ENCODE measurements around the gene ZNF485. TPM values are rescaled to one million over a fixed set of nuclear protein-coding genes. Genes with fewer than 3 reads are reported as not detected.
"Not testable (repeated sequence)": the region's sequence is repeated elsewhere in the genome, so short reads cannot be mapped to it uniquely, and the experiment has no call there.

Gene ZNF485
- total RNA-seq, result 0.51 and 0.76 TPM in 2 replicates

- peak; percentile 39 to 63 for DNase-seq (ENCODE audit: low read depth in 2 of 2)
These were observed at the start of gene ZNF485 for GRCh38 chr10:43606323-43607198. ZNF485 (plus strand) TSS chr10:43606438; CDS start chr10:43607051, 613 bp downstream.

DNA sequence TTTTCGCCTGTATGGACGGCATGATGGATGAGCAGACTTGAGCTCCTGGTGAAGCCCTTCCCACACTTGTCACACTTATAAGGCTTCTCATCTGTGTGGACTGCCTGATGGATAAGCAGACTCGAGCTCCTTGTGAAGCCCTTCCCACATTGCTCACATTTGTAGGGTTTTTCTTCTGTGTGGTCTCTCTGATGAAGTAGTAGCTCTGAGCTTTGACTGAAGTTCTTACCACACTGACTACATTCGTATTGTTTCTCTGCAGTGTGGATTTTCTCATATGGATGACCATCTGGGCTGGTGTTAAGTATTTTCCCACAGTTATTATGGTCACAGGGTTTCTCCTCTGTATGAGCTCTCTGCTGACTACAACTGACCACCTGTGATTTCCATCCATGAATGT lies 49.0 kb upstream of the ZNF485 start:
- DNase-seq (ENCODE audit: low read depth in 2 of 2), result no peak

DNA sequence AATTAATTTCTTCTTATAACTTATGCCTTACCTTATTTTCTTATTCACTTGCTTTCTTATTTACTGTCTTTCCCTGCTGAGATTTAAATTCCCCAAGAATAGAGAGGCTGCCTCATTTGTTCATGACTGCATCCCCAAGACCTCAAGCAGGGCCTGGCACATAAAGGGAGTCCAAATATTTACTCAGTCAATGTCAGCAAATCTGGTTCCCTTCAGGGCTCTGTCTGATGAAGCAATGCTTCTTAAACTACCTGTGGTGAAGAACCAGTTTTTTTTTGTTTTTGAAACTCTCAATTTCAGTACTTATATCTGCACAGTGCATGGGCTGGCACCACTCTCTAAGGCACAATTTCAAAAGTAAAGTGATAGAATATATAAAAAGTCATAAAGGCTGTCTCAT lies 36.6 kb upstream of the ZNF485 start:
- DNase-seq (ENCODE audit: low read depth in 2 of 2), result no peak

DNA sequence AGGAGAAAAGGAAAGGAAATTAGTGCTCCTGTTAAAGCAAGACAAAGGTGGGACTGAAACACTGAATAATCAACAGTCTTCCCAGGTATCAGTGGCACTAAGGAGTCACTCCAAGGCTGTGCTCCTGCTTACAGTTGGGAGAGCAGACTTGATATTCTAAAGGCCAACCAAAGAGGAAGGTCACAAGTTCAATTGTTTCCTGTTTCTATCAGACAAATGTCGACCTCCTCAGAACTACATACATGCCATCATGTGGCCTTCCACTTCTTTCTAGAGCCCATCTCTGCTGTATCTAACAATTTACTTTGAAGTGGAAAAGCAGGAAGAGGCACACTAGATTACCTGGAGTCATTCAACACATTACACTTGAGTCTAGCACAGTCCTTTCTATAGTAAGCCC lies 35.3 kb upstream of the ZNF485 start:
- DNase-seq (ENCODE audit: low read depth in 2 of 2), result no peak

- DNase-seq (ENCODE audit: low read depth in 2 of 2), result no peak
These were observed 32.8 kb upstream of the ZNF485 start for GRCh38 chr10:43573250-43574000.

GRCh38 chr10:43574001-43574892 lies 32.0 kb upstream of the ZNF485 start, which contains the start of gene ZNF239:
ZNF239 (minus strand) TSS chr10:43574616; CDS start chr10:43558079, 16,537 bp downstream.
- peak; percentile 32 to 59 for DNase-seq (ENCODE audit: low read depth in 2 of 2)

GRCh38 chr10:43574906-43575305 lies 31.3 kb upstream of the ZNF485 start:
- DNase-seq (ENCODE audit: low read depth in 2 of 2), result no peak

DNA sequence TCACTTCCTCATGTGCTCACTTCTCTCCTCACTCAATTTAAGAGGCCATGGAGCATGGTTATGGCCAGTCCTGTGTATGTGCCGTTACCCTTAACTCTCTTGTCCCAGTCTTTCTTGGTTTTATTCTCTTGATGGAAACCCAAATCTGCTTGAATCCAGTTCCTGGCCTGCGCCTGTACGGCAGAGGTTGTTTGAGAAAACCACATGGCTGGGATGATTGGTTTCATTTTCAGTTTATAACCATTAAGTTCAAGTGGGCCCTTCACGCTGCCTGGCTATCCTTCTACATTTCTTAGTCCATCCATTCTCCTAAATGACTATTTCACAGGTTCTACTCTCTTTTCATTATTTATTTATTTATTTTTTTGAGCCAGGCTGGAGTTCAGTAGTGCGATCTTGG lies 30.2 kb upstream of the ZNF485 start:
- no peak for DNase-seq (ENCODE audit: low read depth in 2 of 2)

DNA sequence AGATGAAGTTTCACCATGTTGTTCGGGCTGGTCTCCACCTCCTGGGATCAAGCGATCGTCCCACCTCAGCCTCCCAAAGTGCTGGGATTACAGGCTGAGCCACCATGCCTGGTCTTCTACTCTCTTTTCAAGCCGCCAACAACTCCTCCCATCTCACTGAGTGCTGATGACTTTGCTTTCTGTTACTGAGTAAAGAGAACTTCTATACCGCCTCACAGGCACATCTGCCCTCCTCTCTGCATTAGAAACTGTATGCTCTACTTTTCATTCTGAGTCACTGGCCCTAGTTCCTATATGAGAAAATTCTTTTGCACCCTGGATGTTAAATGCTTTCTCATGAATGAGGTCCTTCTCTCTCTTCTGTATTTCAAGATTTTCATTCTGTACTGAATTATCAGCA lies 29.7 kb upstream of the ZNF485 start:
- DNase-seq (ENCODE audit: low read depth in 2 of 2), result no peak

DNA sequence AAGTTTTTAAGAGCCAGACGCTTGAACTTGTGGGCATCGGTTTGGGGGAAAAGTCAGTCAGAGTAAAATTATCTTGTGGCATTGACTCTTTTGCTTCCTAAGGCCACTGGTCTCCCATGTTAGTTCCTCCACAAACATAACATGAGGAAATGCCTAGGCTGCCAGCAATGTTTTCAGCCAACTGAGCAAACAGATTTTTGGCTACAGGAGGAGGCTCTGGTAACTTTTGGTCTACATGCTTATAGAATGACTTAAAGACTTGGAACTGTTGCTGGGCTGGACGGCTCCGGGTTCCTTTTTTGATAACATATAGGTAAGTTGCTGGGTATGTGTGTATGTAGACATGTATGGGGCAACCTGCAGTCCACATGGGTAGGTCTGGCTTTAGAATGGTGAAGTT lies 22.2 kb upstream of the ZNF485 start:
- DNase-seq (ENCODE audit: low read depth in 2 of 2), result no peak

GRCh38 chr10:43585046-43585445 lies 21.2 kb upstream of the ZNF485 start:
- DNase-seq (ENCODE audit: low read depth in 2 of 2), result no peak

DNA sequence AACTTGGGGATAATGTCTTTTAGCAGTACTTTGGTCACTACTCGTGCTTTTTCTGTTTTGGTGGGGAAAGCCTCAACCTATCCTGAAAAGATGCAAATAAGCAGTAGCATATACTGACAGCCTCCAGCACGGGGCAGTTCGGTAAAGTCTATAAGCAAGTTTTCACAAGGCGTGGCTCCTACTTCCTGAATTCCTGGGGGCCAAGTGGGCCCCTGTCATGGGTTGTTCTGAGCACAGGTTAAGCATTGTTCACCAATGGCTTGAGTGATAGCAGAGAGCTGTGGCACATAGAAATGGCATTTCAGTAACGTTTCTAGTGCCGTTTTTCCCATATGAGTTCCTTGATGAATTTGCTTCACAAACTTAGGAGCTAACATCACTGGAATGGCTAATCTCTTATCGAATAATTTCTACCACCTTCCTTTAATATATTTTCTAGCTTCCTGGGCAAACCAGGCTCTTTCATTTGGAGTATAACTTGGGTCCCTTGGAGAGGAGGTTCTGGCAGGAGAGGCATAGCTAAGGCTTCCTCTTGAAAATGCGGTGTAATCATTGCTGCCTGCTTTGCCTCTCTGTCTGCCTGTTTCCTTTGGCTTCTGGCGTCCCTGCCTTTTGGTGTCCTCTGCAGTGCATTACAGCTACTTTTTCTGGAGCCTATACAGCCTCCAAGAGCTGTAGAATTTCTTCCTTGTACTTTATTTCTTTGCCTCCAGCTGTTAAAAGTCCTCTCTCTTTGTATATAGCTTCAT lies 20.1 kb upstream of the ZNF485 start:
- DNase-seq (ENCODE audit: low read depth in 2 of 2), result no peak

DNA sequence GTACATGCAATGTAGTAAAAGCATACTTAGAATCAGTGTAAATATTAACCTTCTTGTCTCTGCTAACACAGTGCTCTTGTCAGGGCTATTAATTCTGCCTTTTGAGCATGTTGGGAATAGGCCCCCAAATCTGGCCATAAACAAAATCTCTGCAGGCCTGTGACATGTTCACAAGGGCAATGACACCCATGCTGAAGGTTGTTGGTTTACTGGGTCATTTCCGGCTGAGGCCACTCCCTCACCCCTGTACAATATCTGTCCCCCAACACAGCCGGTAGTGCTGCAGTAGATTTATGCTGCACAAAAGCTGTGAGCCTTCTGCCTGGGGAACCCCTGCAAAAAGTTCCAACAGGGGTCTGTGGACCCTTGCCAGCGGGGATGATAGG lies 19.5 kb upstream of the ZNF485 start:
- DNase-seq (ENCODE audit: low read depth in 2 of 2), result not testable (repeated sequence)

DNA sequence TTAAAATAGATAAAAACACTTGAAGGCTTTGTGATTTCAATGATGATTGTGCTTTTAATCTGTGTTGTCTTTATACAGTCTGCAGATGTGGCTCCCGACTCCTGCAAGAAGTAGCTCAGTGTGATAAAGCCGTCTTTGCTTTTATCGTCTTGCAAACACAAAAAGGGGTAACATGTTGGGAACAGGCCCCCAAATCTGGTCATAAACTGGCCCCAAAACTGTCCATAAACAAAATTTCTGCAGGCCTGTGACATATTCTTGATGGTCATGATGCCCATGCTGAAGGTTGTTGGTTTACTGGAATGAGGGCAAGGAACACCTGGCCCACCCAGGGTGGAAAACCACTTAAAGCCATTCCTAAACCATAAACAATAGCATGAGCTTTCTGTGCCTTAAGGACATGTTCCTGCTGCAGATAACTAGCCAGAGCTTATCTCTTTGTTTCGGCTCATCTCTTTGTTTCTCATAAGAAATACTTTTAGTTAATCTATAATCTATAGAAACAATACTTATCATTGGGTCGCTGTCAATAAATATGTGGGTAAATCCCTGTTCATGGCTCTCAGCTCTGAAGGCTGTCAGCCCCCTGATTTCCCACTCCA lies 14.8 kb upstream of the ZNF485 start:
- DNase-seq (ENCODE audit: low read depth in 2 of 2), result no peak

DNA sequence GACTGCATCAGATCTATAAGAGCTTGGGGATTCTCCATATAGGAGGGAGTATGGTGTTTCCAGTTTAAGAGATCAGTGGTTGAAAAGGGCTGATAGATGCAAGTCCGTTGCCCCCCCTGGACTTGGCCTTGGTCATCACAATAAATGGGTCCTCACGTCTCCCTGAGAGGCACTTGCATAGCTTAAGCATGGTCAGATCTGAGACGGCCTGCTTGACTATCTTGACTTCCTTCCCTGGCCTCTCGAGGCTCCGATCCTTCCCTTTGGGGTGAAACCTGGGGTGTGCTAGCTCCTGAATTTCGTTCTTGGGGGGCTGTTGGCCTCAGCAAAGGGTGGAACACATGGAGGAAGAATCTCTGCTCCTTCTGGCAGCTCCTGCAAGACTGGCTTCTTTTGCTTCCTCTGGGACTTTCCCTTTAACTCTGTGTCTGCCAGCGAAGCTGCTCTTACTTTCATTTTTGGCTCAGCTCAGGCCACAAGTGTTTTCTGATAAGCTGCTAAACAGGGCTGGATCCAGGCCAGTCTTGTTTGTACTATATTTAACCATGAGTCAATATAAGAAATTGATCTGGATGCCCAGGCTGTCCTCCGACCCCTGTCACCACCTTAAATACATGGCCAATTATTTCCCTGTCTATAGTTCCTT lies 11.2 kb upstream of the ZNF485 start:
- DNase-seq (ENCODE audit: low read depth in 2 of 2), result no peak

DNA sequence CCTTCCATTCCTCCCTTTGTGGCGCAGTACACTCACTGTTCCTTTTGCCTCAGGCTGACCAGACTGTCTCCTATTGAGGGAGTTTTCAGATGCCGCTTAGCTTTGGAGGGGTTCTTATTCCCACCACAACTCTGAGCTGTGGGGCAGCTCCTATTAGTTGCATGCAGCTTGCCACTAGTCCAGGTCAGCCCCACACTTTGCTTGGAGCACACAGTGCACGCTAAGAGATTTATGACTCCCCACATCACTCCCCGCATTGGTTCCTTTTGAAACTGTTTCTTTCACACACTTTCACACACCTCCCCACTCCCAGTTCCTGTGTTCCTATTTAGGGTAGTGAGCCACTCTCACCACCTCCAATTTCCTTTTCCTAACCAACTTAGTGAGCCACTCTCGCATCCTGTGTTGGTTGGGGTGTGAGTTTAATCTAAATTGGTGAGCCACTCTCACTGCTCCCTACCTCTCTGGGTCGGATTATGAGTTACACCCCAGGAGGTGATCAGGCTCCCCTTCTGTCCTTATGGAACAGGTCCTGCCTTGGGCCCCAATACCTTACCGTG lies 10.4 kb upstream of the ZNF485 start:
- no peak for DNase-seq (ENCODE audit: low read depth in 2 of 2)

- DNase-seq (ENCODE audit: low read depth in 2 of 2), result no peak
These were observed 9.7 kb upstream of the ZNF485 start for GRCh38 chr10:43596546-43596945.

- no peak for DNase-seq (ENCODE audit: low read depth in 2 of 2)
These were observed 7.8 kb upstream of the ZNF485 start for GRCh38 chr10:43598446-43598845.

DNA sequence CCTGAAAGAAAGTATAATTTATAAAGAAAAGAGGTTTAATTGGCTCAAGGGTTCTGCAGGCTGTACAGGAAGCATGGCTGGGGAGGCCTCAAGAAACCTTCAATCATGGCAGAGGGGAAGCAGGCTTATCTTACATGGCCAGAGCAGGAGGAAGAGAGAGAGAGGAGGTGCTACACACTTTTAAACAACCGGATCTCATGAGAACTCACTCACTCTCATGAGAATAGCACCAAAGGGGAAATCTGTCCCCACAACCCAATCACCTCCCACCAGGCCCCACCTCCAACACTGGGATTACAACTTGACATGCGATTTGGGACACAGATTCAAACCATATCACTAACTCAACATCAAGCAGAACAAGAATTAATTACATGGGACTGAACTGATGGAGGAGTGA lies 6.9 kb upstream of the ZNF485 start:
- DNase-seq (ENCODE audit: low read depth in 2 of 2), result no peak

DNA sequence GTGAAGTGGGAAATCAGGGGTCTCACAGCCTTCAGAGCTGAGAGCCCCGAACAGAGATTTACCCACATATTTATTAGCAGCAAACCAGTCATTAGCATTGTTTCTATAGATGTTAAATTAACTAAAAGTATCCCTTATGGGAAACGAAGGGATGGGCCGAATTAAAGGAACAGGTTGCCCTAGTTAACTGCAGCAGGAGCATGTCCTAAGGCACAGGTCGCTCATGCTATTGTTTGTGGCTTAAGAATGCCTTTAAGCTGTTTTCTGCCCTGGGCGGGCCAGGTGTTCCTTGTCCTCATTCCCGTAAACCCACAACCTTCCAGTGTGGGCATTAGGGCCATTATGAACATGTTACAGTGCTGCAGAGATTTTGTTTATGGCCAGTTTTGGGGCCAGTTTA lies 4.7 kb upstream of the ZNF485 start:
- DNase-seq (ENCODE audit: low read depth in 2 of 2), result not testable (repeated sequence)

All from dermis microvascular lymphatic vessel endothelial cell (primary cell).